HEK293T (cell line): ENCODE measurements around the gene DAD1.
"Not testable (repeated sequence)": the region's sequence is repeated elsewhere in the genome, so short reads cannot be mapped to it uniquely, and the experiment has no call there.

Experiments
- CTCF ChIA-PET: fragments of 350-600 bp; formaldehyde crosslinking; extraction: SDS; loops from one replicate; lab custom pipeline; 2021; ENCODE audit warnings: antibody characterized with exemption, inconsistent platforms; lab: Yijun Ruan, JAX
- POLR2A ChIA-PET: fragments of 350-600 bp; formaldehyde crosslinking; extraction: SDS; loops from one replicate; lab custom pipeline; 2020; ENCODE audit warnings: antibody characterized with exemption, inconsistent platforms; lab: Yijun Ruan, JAX
- DNase-seq: peaks from one replicate; pipeline ENCODE4 v3.0.0; 2012; ENCODE audit warnings: mixed read lengths; ENCODE audit errors: extremely low spot score
- ARNT ChIP-seq: fragments of 450-650 bp; IDR thresholded peaks from 2 replicates; pipeline ENCODE4 v1.6.1; 2017; ENCODE audit warnings: mild to moderate bottlenecking
- BHLHE40 ChIP-seq: fragments of 450-650 bp; IDR thresholded peaks from 2 replicates; pipeline ENCODE4 v1.6.1; 2016; ENCODE audit warnings: mild to moderate bottlenecking, moderate library complexity, borderline replicate concordance
- CTBP1 ChIP-seq: fragments of 450-650 bp; IDR thresholded peaks from 2 replicates; pipeline ENCODE4 v1.6.1; 2016; ENCODE audit warnings: borderline replicate concordance
- ELF4 ChIP-seq: fragments of 450-650 bp; IDR thresholded peaks from 2 replicates; pipeline ENCODE4 v1.6.1; 2017; ENCODE audit warnings: antibody characterized with exemption
- FOXA1 ChIP-seq: fragments of 450-650 bp; IDR thresholded peaks from 2 replicates; pipeline ENCODE4 v1.6.1; 2016; ENCODE audit warnings: mild to moderate bottlenecking
- FOXK2 ChIP-seq: fragments of 450-650 bp; IDR thresholded peaks from 2 replicates; pipeline ENCODE4 v1.6.1; 2016; ENCODE audit warnings: mild to moderate bottlenecking
- FOXM1 ChIP-seq: fragments of 450-650 bp; IDR thresholded peaks from 2 replicates; pipeline ENCODE4 v1.6.1; 2017; ENCODE audit warnings: mild to moderate bottlenecking, borderline replicate concordance
- HDGF ChIP-seq: fragments of 450-650 bp; IDR thresholded peaks from 2 replicates; pipeline ENCODE4 v1.6.1; 2017; ENCODE audit warnings: antibody characterized with exemption, borderline replicate concordance
- L3MBTL2 ChIP-seq: fragments of 450-650 bp; conservative IDR thresholded peaks from 2 replicates; pipeline ENCODE4 v1.6.1; 2016; ENCODE audit warnings: mild to moderate bottlenecking
- LEF1 ChIP-seq: fragments of 450-650 bp; IDR thresholded peaks from 2 replicates; pipeline ENCODE4 v1.6.1; 2017; ENCODE audit warnings: mild to moderate bottlenecking, borderline replicate concordance
- NFRKB ChIP-seq: fragments of 450-650 bp; IDR thresholded peaks from 2 replicates; pipeline ENCODE4 v1.6.1; 2016; ENCODE audit warnings: mild to moderate bottlenecking, moderate library complexity
- SP1 ChIP-seq: fragments of 450-650 bp; IDR thresholded peaks from 2 replicates; pipeline ENCODE4 v1.6.1; 2017
- SUZ12 ChIP-seq: fragments of 450-650 bp; IDR thresholded peaks from 2 replicates; pipeline ENCODE4 v1.6.1; 2016; ENCODE audit warnings: mild to moderate bottlenecking
- TARDBP ChIP-seq: fragments of 450-650 bp; IDR thresholded peaks from 2 replicates; pipeline ENCODE4 v1.6.1; 2016
- ZNF384 ChIP-seq: fragments of 450-650 bp; IDR thresholded peaks from 2 replicates; pipeline ENCODE4 v1.6.1; 2016
- TF ChIP-seq, protein P1 (sequence below): fragments of 450-650 bp; IDR thresholded peaks from 2 replicates; pipeline ENCODE4 v1.6.1; 2016

Gene DAD1

DNA sequence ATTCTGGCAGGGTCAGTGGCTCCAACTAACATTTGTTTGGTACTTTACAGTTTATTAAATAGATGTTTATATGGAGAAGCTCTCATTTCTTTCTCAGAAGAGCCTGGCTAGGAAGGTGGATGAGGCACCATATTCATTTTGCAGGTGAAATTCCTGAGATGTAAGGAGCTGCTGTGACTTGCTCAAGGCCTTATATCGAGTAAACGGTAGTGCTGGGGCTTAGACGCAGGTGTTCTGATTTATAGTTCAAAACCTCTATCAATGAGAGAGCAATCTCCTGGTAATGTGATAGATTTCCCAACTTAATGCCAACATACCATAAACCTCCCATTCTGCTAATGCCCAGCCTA, 42.3 kb downstream of the DAD1 start:
- no peak for TF ChIP-seq HDGF
- TF ChIP-seq SP1: no peak
- ChIA-PET POLR2A (no interaction called here), CTCF (no interaction called here)
- DNase-seq: no peak

DNA sequence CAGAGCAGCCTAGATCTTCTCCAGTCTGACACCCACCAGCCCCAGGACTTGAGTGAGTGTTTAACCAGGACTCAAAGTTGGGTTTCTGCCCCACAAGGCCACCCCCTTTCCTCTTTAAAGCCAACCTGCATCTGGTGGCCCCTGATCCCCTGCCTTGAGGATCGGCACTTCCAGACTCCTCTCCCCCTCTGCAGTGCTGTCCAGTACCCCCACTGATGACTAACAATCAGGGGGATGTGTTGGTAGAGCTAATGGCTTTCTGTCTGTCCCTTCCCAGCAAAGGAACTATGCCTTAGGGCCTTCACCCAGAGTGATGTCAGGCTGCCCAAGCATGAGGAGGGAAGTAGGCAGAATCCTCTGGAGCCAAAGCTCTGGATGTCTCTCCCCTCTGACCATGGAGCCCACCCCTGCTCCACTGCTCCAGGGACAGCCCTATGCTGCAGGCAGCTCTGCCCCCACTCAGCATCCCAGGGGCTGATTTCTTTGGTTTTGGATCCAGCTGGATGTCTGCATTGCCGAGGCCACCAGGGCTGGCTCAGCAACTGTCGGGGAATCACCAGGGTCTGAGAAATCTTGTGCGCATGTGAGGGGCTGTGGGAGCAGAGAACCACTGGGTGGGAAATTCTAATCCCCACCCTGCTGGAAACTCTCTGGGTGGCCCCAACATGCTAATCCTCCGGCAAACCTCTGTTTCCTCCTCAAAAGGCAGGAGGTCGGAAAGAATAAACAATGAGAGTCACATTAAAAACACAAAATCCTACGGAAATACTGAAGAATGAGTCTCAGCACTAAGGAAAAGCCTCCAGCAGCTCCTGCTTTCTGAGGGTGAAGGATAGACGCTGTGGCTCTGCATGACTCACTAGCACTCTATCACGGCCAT, 42.9 kb downstream of the DAD1 start:
- no peak for TF ChIP-seq ELF4
- TF ChIP-seq, protein P1, sequence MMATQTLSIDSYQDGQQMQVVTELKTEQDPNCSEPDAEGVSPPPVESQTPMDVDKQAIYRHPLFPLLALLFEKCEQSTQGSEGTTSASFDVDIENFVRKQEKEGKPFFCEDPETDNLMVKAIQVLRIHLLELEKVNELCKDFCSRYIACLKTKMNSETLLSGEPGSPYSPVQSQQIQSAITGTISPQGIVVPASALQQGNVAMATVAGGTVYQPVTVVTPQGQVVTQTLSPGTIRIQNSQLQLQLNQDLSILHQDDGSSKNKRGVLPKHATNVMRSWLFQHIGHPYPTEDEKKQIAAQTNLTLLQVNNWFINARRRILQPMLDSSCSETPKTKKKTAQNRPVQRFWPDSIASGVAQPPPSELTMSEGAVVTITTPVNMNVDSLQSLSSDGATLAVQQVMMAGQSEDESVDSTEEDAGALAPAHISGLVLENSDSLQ: no peak
- no peak for TF ChIP-seq FOXA1
- TF ChIP-seq FOXK2: no peak
- no peak for TF ChIP-seq L3MBTL2
- no peak for TF ChIP-seq ZNF384
- no peak for TF ChIP-seq CTBP1
- TF ChIP-seq NFRKB: no peak
- no peak for TF ChIP-seq SP1
- TF ChIP-seq ARNT: no peak
- no peak for TF ChIP-seq FOXM1
- TF ChIP-seq BHLHE40: no peak
- TF ChIP-seq TARDBP: no peak
- CTCF ChIA-PET: interaction anchor here (0.5 to 1.5 kb wide), 3 partner anchors 10 to 168 kb away, joined by 4 to 9 read pairs (median 5); no protein-coding TSS in a partner anchor
- POLR2A ChIA-PET: interaction anchor here (1.0 kb wide), 1 partner anchor 9 kb away, joined by 3 read pairs; no protein-coding TSS in a partner anchor
- DNase-seq: no peak

- ChIA-PET POLR2A (interaction anchor here (1.0 kb wide), 1 partner anchor 8 kb away, joined by 3 read pairs; no protein-coding TSS in a partner anchor), CTCF (interaction anchor here (1.5 kb wide), 1 partner anchor 11 kb away, joined by 9 read pairs; no protein-coding TSS in a partner anchor)
- DNase-seq: no peak
- TF ChIP-seq FOXA1 (no peak), SUZ12 (no peak), ARNT (no peak), HDGF (no peak), SP1 (no peak), TARDBP (no peak), FOXM1 (no peak), FOXK2 (no peak), ELF4 (no peak), CTBP1 (no peak)
Measured at GRCh38 chr14:22544881-22545420, 44.1 kb downstream of the DAD1 start.

DNA sequence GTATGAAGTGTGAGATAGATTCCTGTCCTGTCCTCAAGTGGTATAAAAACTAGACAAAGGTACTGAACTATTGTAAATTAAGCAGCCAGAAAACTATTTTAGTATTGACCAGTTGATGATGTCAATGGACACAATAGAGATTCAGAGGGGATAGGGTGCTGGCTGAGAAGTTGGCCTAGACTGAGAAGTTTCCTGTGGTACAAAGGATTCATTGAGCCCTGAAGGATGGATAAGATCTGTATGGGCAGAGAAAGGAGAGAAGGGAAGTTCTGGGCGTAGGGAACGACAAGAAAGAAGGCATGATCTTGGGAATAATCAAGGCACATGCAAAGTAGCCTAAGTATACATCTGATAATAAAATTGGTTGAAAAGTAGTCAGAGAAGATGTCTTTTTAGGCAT, 44.6 kb downstream of the DAD1 start:
- no peak for DNase-seq
- ChIA-PET CTCF (no interaction called here), POLR2A (no interaction called here)
- TF ChIP-seq HDGF: no peak
- no peak for TF ChIP-seq SP1
- no peak for TF ChIP-seq FOXA1
- TF ChIP-seq SUZ12: no peak
- TF ChIP-seq LEF1: no peak
- no peak for TF ChIP-seq ELF4
- no peak for TF ChIP-seq NFRKB
- no peak for TF ChIP-seq CTBP1
- no peak for TF ChIP-seq ARNT
- TF ChIP-seq BHLHE40: no peak
- no peak for TF ChIP-seq FOXK2
- no peak for TF ChIP-seq FOXM1

- DNase-seq, CTCF ChIA-PET, POLR2A ChIA-PET: not testable (repeated sequence)
Measured at GRCh38 chr14:22543570-22544357, 45.3 kb downstream of the DAD1 start.

GRCh38 chr14:22542360-22542759, 46.7 kb downstream of the DAD1 start:
- TF ChIP-seq ARNT (no peak), TARDBP (no peak), FOXK2 (no peak), SP1 (no peak), LEF1 (no peak), BHLHE40 (no peak), CTBP1 (no peak)
- TF ChIP-seq, protein P1: no peak
- POLR2A ChIA-PET: no interaction called here
- CTCF ChIA-PET: interaction anchor here (1.0 to 1.3 kb wide), 2 partner anchors 14 to 444 kb away, joined by 3 to 5 read pairs; no protein-coding TSS in a partner anchor
- DNase-seq: no peak
